Activated naive CD4-positive, alpha-beta T cell treated with Interleukin-2 at 50 U/mL for 16 hours (primary cell): ENCODE results near the gene EGR2.

Experiments used
- DNase-seq: peaks from one replicate; pipeline ENCODE4 v3.0.0-alpha.2; 2020

EGR2 gene

GRCh38 chr10:62816331-62817120 is at the start of gene EGR2:
TSS of gene EGR2 (minus strand) at chr10:62816366. CDS start at chr10:62816029, 337 bp downstream.
- peak; percentile 97 for DNase-seq

GRCh38 chr10:62862447-62862846 is 46.3 kb upstream of the EGR2 start:
- no peak for DNase-seq

DNA sequence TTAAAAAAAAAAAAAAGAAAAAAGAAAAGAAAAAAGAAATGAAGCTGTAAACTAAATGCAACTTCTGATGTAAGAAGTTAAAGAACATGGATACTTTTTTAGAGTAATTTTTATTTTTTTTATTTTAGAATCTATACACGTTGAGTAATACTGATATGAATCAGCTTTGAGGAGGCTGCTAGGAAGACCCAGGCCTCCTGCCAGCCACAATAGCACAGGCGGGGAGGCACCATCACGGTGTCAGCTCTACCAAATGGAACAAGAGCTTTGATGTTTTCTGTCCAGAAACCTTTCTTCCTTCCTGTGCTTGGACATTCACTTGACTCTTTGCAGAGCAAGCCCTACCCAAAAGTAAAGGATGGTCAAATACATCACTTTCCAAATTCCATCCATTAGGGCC is 45.3 kb upstream of the EGR2 start:
- no peak for DNase-seq

DNA sequence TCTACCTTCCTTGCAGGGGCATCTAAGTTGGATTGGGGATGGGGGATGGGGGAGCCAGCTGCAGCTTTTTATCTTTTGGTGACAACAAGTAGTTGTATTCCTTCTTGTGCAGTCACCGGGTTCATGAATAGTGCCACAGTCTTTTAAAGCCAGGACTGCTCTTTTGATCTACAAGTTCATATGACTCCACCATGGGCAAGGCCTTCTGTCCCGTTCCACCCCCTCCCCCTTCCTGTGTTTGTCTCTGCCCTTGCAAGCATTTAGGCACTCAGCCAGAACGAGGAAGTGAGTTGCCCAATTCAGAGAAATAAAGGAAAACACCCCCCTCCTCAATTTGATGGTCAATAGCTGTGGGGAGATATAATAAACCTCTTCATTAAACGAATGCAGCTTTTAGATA is 44.8 kb upstream of the EGR2 start:
- DNase-seq = no peak

GRCh38 chr10:62858364-62858763 is 42.2 kb upstream of the EGR2 start:
- DNase-seq = no peak

DNA sequence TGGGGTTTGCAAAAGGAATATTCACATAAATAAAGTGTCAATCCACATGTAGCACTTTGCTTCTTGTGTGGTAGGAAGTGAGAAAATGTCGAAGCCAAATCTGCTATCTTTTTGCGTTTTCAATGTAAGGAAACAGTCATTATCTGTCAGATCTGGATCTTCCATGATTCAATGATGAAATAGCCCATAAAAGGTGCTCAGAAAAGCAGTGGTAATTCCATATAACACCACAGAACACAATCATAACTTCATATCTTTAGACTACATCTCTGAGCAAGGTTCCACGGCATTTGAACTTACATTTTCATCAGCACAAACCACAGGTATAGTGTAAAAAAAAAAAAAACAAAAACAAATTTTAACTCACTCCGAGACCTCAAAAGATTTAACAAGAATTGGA is 39.9 kb upstream of the EGR2 start:
- DNase-seq = no peak

DNA sequence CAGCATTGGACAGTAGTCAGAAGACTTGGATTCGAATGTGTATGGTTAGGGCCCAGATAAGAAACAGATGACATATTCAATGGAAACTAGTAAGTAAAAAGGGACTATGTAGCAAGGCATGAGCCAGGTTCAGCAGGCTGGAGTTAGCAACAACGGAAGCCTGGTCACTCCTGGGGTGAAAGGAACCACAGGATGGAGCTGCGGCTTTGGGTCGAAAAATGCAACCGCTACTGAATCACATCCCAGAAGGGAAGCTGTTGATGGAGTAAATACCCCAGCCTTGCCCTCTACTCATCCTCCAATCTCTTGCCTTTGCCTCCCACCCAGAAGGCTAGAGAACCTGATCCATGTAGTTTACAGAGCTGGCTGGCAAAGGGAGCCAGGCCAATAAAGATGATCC is 37.5 kb upstream of the EGR2 start:
- DNase-seq = peak; percentile 38

DNA sequence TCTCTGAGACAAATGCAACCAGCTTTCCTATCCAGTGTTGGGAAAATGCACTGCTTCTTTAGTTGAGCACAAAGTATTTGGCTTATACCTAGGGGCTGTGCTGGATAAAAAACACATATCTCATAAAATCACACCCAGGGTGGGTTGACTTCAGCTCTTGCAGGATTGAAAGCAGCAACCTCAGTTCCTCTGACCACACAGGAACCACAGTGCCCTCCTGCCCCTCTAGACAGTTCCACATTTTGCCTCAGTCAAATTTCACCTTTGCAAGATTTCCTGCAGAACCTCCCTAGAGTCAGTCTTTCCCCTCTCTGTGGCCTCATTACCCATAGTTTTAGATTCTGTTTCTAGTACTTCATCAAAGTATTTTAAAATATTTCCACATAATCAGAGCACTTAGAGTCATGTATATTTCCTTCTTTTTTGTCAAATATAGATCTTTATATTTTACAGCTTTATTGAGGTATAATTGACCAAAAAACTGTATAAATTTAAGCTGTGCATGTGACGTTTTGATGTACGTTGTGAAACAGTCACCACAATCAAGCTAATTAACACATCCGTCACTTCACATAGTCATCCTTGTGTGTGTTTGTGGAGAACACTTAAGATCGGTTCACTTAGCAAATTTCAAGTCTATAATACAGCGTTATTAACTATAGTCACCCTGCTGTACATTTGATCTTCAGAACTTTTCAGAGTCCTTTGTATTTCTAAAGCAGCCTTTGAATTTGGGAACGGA is 37.0 kb upstream of the EGR2 start:
- peak; percentile 24 for DNase-seq

DNA sequence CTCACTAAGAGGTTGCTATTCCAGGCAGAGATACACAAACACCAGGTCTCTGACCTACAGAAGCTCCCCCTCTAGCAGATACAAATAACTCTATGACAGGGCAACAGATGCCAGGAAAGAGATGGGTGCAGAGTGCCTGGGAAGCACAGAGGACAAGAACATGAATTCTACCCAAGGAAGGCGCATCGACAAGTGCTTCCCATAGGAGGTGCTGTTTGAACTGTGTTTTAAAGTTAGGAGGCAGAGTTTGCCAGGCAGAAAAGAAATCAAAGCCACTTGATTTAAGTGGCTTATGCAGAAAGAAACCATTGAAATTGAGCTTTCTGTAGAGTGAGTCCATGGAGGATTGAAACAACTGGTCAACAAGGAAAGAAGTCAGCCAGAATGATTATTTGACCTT is 35.3 kb upstream of the EGR2 start:
- DNase-seq = no peak

GRCh38 chr10:62850646-62851045 is 34.5 kb upstream of the EGR2 start:
- DNase-seq = no peak

DNA sequence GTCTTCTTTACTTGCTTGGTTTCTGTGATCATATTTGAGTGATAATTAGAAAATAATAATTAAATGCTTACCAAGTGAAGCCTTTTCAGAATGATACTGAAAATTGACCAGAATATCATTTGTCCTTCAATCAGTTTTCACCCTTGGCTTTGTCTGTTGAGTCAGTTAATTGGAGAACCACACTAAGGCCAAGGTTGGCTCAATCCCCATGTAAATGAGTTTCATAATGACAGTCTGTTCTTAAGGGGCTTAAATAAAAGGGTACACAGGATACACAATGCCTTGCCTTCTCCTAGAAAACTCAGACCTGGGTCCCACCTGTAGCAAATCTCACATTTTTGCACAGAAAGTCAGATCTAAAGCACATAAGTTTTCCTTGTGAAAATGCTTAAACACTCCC is 31.3 kb upstream of the EGR2 start:
- DNase-seq = no peak

DNA sequence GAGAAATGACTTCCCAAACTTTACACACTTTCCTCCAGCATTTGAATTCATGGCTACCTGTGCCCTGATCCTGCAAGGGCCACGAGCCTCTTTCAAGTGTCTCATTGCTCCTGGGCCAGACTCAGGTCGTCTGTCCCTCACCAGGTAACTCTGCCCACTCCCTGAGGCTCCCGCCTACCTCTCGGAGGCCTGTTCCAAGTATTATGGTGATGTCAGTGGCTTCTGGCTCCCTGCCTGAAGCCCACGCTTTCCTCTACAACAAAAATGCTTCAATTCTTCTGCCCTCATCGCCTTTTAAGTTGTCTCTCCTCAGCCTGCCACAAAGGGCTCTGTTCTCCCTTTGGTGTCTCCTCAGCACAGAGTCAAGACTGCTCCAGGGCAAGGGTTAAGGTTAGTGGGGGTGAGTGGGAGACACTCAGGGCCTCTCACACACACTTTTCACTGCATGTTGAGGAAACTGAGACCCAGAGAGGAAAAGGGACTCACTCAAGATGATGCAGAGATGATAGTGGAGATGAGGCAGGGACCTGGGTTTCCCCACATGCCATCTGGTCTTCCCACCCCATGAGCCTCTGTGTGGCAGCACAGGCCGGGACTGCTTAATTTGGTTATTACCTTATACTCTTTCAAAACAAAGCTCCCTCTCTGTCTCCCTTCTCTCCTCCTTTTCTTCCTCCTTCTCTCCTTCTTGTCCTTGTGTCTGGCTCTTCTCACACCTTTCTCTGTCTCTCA is 28.3 kb upstream of the EGR2 start:
- DNase-seq = peak; percentile 20

- DNase-seq = no peak
Observed at GRCh38 chr10:62843600-62843999, 27.4 kb upstream of the EGR2 start.

- DNase-seq = no peak
Observed at GRCh38 chr10:62842983-62843382, 26.8 kb upstream of the EGR2 start.

GRCh38 chr10:62839590-62839989 is 23.4 kb upstream of the EGR2 start:
- DNase-seq = no peak

DNA sequence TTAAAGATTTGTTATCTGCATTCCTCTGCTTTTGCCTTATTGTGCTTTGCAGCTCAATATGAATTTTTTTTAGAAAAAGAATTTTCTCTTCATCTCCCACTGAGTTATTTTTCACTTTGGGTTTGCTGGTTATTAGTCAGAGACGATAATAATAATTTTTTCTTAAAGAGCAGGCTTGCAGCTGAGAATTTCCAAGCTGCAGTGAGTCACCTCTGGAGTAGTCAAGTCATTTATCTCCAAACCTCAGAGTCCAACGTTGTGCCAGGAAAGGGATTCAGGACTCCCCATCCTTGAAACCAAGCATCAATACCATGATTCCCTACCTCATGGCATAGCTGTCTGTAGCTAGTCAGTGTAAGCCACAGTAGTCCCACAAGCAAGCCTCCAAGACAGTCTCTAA is 15.2 kb upstream of the EGR2 start:
- no peak for DNase-seq

- DNase-seq = no peak
Observed at GRCh38 chr10:62830679-62831078, 14.5 kb upstream of the EGR2 start.

DNA sequence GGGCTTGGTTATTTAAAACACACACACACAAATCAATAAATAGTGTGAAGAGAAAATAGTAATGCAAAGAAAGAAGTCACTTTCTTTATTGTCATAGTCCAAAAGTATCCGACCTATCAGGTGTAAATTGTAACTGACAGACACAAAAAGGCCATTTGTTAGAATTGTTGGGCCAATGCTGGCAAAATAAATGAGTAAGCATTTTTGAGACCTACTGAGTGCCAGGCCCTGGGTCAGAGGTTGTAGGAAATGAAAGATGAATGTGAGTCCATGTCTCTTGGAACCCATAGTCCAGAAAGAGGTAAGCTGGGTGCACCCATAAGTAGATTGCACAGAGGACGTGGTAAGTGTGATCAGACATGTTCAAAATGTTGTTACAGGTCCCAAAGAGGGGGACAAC is 13.5 kb upstream of the EGR2 start:
- no peak for DNase-seq

GRCh38 chr10:62826273-62826672 is 10.1 kb upstream of the EGR2 start:
- DNase-seq = no peak

GRCh38 chr10:62820586-62820985 is 4.4 kb upstream of the EGR2 start:
- no peak for DNase-seq

DNA sequence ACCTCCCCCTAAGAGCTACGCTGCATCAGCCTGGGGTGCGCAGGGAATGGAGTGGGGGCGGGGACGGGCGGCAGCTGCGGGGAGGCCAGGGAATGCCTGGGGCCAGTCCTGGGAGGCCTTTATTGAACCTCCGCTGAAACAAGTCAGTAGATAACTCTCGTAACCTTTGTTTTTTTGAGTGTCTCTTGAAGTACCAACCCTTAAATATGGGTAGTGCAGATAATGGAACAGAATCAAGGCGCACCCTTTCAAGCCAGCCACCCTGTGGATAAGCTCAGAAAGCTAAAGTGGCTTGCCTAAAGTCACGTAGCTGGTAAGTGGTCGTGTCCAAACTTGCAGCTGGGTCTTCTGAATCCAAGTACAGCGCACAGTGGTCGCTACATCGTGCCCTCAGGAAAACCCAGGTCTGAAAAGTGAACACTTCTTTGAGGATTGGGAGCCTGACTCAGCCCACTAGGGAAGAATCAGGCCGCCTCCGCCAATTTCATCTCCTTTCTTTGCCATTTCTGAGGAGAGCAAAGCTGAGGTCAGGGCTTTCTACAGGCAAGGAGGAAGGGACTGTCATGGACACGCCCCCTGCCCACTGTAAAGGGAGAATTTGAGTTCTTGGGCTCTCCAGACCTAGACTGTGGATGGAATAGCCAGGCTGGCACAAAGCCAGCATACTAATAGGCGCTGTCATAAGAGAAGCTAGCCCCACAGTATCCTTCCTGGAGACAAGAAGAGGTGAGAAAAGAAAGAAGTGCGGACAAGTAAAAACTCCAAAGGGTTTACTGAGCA is 3.2 kb upstream of the EGR2 start:
- no peak for DNase-seq

DNA sequence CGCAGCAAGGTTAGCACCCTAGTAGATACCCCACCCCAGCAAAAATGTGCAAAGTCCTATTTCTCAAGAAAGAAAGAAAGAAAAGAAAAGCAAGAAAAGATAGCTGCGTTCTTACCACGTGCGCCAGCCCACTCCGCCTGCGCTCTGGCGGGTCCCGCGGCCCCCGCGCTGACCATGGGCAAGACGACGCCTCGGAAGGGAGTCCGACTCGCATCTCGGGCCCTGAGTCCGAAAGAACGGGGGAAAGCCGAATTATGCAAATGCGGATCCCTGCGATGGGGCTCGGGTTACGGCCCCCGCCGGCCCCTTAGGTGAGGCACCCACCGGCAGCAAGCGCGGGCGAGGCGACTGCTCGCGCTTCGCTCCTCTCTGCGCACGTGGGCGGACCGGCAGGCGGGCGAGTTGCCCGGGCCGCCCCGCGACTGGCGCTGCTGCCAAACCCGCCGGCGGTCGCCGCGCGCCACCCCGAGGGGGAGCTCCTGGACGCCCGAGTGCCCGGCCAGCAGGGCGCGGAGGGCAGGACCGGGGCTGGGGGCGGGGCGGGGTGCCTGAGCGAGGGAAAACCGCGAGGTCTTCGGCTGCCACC is 2.4 kb upstream of the EGR2 start:
- DNase-seq = peak; percentile 69
